ENCODE results near the gene TNFSF18.

DNA sequence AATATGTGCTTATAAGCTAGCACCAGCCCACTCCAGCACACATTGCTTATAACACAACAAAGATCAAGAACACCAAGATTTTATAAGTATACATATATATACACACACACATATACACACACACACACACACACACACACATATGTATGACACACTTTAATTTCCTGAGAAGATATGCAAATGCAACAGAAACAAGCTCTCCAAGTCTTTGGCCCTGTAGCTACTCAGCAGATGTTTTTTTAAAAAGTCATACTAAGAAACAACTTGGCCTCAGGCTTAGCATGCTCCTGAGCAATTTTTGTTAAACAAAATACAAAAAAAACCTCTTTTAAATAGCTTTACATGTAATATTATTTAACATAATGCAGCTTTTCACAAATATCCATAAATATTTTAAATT, 11.1 kb downstream of the TNFSF18 start:
- TF ChIP-seq POLR2A (IDR thresholded peaks at IDR 0.05; ENCODE audit: low read depth, low read length) (no peak), POLR2AphosphoS5 (IDR thresholded peaks at IDR 0.05; ENCODE audit: low read depth, low read length) (no peak), TAF1 (IDR thresholded peaks at IDR 0.05; ENCODE audit: borderline replicate concordance, low read depth, low read length) (no peak)
